ENCODE measurements around the gene PXDC1.
"Not testable (repeated sequence)": the region's sequence is repeated elsewhere in the genome, so short reads cannot be mapped to it uniquely, and the experiment has no call there.

The PXDC1 gene

GRCh38 chr6:3687847-3688246, 63.7 kb downstream of the PXDC1 start:
- DNase-seq (ENCODE audit: low read depth, low spot score): no peak
- H3K27ac ChIP-seq: no peak overlapping the region

GRCh38 chr6:3683331-3683730, 68.2 kb downstream of the PXDC1 start:
- DNase-seq (ENCODE audit: low read depth, low spot score): no peak
- H3K27ac ChIP-seq: no peak overlapping the region

- H3K27ac ChIP-seq: no peak overlapping the region
- DNase-seq (ENCODE audit: low read depth, low spot score): no peak
These were observed 72.6 kb downstream of the PXDC1 start for GRCh38 chr6:3678946-3679345.

- not testable (repeated sequence) for H3K27ac ChIP-seq; DNase-seq (ENCODE audit: low read depth, low spot score)
These were observed 73.8 kb downstream of the PXDC1 start for GRCh38 chr6:3677751-3678150.

- DNase-seq (ENCODE audit: low read depth, low spot score); H3K27ac ChIP-seq: not testable (repeated sequence)
These were observed 74.2 kb downstream of the PXDC1 start for GRCh38 chr6:3677351-3677750.

Data from epithelial cell of prostate (primary cell).